Limb (tissue), 2 donors: ENCODE results near the gene RAB35.
"Not testable (repeated sequence)": the region's sequence is repeated elsewhere in the genome, so short reads cannot be mapped to it uniquely, and the experiment has no call there.

Source experiments
- DNase-seq, 2 donors: peaks; one replicate each; pipeline ENCODE4 v3.0.0-alpha.2; 2016; ENCODE audit errors: extremely low spot score in 2 of 2

The RAB35 gene

DNA sequence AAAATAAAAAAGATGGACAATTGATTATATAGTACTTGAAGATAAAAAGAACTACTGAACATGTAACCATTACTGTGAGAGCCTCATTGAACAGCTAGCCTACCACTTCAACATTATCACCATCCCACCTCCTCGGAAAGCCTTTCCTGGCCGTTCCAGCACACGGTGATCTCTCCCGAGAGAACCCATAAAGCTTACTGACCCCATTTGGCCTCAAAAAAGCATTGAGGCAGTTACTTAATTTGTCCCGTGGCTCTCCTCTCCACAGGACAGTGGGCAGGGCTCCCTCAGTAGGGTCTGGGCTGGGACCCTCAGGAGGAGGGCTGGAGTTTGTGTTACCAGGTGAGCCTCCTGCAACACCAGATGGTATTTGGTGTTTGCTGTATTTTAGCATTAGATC lies 55.8 kb downstream of the RAB35 start:
- no peak for DNase-seq

- no peak for DNase-seq
These were observed 56.4 kb downstream of the RAB35 start for GRCh38 chr12:120060196-120060595.

- DNase-seq = no peak
These were observed 59.8 kb downstream of the RAB35 start for GRCh38 chr12:120056739-120057138.

DNA sequence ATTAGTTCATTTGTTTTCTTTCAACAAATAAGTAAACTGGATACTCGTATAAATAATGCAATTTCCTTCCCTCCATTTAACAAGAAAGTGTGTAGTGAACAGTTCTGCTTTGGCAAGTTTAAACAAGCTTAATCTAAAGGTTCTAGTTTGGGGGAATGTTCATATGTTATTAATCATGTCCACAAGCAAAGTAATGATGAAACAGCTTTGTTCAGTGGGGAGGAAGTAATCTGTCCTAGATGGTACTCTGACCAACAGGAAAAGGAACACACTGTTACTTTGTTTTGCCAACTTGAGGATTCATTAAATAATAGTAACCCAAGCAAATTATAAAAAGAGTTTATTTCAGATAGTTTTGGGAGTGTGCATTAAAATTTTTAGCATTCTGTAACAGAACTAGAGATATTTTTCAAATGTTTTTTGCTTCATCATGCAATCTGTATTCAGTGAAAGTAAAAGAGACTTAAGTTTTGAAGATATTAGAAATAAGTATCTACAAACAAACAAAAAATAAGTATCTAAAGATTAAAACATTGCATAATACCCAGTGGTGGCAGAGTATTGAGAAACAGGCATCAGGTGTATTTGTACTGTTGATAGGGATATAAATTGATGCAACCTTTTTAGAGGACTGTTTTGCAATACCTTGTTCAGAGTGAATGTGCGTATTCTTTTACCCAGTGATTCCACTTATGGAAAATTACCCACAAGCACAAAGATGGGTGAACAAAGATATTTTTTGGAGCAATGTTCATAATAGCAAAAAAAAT lies 61.1 kb downstream of the RAB35 start:
- DNase-seq = no peak

DNA sequence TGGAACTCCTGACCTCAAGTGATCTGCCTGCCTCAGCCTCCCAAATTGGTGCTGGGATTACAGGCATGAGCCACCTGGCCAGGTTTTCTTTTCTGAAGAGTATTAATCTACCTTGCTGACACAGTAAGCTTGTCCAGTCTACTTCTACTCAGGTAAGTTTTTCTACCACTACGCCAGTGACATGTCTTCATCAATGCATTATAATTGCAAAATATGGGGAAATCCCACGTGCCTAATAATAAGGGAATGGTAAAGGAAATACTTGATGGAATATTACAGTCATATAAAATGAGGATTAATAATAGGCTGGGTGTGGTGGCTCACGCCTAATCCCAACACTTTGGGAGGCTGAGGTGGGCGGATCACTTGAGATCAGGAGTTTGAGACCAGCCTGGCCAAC lies 62.3 kb downstream of the RAB35 start:
- DNase-seq = no peak

- DNase-seq = no peak
These were observed 65.0 kb downstream of the RAB35 start for GRCh38 chr12:120051535-120051934.

DNA sequence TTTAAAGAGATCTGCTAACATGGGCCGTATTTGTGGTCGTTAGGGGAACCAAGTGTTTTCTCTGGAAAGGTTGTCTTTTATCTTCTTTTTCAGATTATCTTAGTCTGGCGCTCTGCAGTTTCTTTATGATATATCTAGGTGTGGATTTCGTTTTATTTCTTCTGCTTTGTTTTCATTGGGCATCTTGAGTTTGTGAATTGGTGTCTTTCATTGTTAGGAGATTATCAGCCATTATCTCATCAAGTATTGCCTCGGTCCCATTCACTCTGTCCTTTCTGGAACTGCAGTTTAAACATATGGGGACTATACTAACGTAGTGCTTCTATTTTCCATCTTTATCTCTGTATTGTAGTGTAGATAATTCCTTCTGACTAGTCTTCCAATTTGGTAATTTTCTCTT lies 67.1 kb downstream of the RAB35 start:
- DNase-seq = no peak

GRCh38 chr12:120048263-120048662 lies 68.3 kb downstream of the RAB35 start:
- DNase-seq = no peak

DNA sequence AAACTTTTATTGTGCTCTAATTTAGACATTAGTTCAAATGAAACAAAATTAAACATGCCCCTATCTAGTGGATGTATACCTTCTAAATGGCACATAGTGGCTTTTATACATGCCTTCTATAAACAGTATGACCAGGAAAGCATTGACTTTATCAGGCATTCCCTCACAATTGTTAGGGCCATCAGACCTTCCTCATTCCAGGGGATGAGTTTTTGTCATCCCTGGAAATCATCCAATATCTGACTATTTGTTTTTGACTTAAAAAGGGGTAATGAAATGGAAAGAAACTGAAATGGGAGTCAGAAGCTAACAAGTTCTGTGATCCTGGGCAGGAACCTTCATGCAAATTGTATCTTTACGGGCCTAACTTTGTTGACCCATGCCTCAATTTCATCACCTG lies 69.5 kb downstream of the RAB35 start:
- DNase-seq = no peak

GRCh38 chr12:120045367-120045766 lies 71.2 kb downstream of the RAB35 start:
- not testable (repeated sequence) for DNase-seq
